Trophoblast cell (in vitro differentiated cells and primary cell): Measurements from ENCODE around the gene RPL22L1.

Source experiments
- DNase-seq, 2 donors: peaks; one replicate each; pipeline ENCODE4 v3.0.0-alpha.2; 2016
- H2AFZ ChIP-seq: 2 replicates; pipeline ENCODE4 v1.6.1; 2013; ENCODE audit warnings: low read length, moderate library complexity, mild to moderate bottlenecking; ENCODE audit not compliant: insufficient read depth, poor library complexity
- H2AK5ac ChIP-seq: 2 replicates; pipeline ENCODE4 v1.6.1; 2013; ENCODE audit warnings: mild to moderate bottlenecking, low read length
- H2BK120ac ChIP-seq: 2 replicates; pipeline ENCODE4 v1.6.1; 2013; ENCODE audit warnings: low read length, mild to moderate bottlenecking, moderate library complexity; ENCODE audit not compliant: insufficient read depth, poor library complexity
- H2BK12ac ChIP-seq: 2 replicates; pipeline ENCODE4 v1.6.1; 2013; ENCODE audit warnings: mild to moderate bottlenecking, low read length, moderate library complexity
- H2BK5ac ChIP-seq: 2 replicates; pipeline ENCODE4 v1.6.1; 2013; ENCODE audit warnings: low read length, low read depth, moderate library complexity, mild to moderate bottlenecking; ENCODE audit not compliant: poor library complexity
- H3K14ac ChIP-seq: 2 replicates; pipeline ENCODE4 v1.6.1; 2013; ENCODE audit warnings: mild to moderate bottlenecking, low read length
- H3K18ac ChIP-seq: 2 replicates; pipeline ENCODE4 v1.6.1; 2013; ENCODE audit warnings: mild to moderate bottlenecking, low read length
- H3K23ac ChIP-seq: 2 replicates; pipeline ENCODE4 v1.6.1; 2013; ENCODE audit warnings: low read length
- H3K27ac ChIP-seq: 2 replicates; pipeline ENCODE4 v1.5.1; 2013; ENCODE audit warnings: low read depth, mild to moderate bottlenecking, inconsistent platforms, low read length, moderate library complexity
- H3K27me3 ChIP-seq: 2 replicates; pipeline ENCODE4 v1.6.1; 2013; ENCODE audit warnings: inconsistent platforms, mild to moderate bottlenecking, low read length, moderate library complexity; ENCODE audit not compliant: insufficient read depth
- H3K36me3 ChIP-seq, 2 experiments: 1 replicate in 1 of 2; 2 replicates in 1 of 2; pipeline ENCODE4 v1.6.1; 2013; ENCODE audit warnings: low read length in 2 of 2, mild to moderate bottlenecking in 2 of 2, moderate library complexity in 1 of 2; ENCODE audit not compliant: insufficient read depth in 2 of 2, control insufficient read depth in 1 of 2
- H3K4ac ChIP-seq: 2 replicates; pipeline ENCODE4 v1.6.1; 2013; ENCODE audit warnings: low read depth, mild to moderate bottlenecking, low read length, moderate library complexity
- H3K4me1 ChIP-seq, 2 experiments: 1 replicate in 1 of 2; 2 replicates in 1 of 2; pipeline ENCODE4 v1.6.1; 2013; ENCODE audit warnings: low read length in 2 of 2, mild to moderate bottlenecking in 2 of 2, moderate library complexity in 1 of 2; ENCODE audit not compliant: insufficient read depth in 2 of 2, control insufficient read depth in 1 of 2
- H3K4me2 ChIP-seq: 2 replicates; pipeline ENCODE4 v1.6.1; 2013; ENCODE audit warnings: inconsistent platforms, mild to moderate bottlenecking, low read length, moderate library complexity
- H3K4me3 ChIP-seq: 2 replicates; pipeline ENCODE4 v1.5.1; 2013; ENCODE audit warnings: mild to moderate bottlenecking, low read depth, low read length, inconsistent platforms
- H3K79me1 ChIP-seq: one replicate; pipeline ENCODE4 v1.6.1; 2013; ENCODE audit warnings: low read length
- H3K79me2 ChIP-seq: 2 replicates; pipeline ENCODE4 v1.6.1; 2013; ENCODE audit warnings: low read length, mild to moderate bottlenecking; ENCODE audit not compliant: control insufficient read depth, insufficient read depth, poor library complexity
- H3K9ac ChIP-seq: 2 replicates; pipeline ENCODE4 v1.6.1; 2013; ENCODE audit warnings: mild to moderate bottlenecking, low read length
- H3K9me3 ChIP-seq: 2 replicates; pipeline ENCODE4 v1.6.1; 2013; ENCODE audit warnings: low read depth, mild to moderate bottlenecking, control low read depth, inconsistent platforms, low read length; ENCODE audit not compliant: insufficient read depth
- H4K12ac ChIP-seq: 2 replicates; pipeline ENCODE4 v1.6.1; 2013; ENCODE audit warnings: low read depth, mild to moderate bottlenecking, low read length, moderate library complexity
- H4K8ac ChIP-seq: 2 replicates; pipeline ENCODE4 v1.6.1; 2013; ENCODE audit warnings: low read depth, mild to moderate bottlenecking, low read length, moderate library complexity
- H4K91ac ChIP-seq: one replicate; pipeline ENCODE4 v1.6.1; 2013; ENCODE audit warnings: low read depth, mild to moderate bottlenecking, low read length, moderate library complexity
- WGBS: extraction: QIAGEN DNeasy Blood & Tissue Kit; methylation state at CpG from one replicate; pipeline ENCODE4 v1.1.7; 2013; ENCODE audit warnings: missing lambda C conversion rate; ENCODE audit not compliant: insufficient read length, insufficient coverage; ENCODE audit errors: extremely low coverage; 5-methylcytosine and 5-hydroxymethylcytosine counted together

RPL22L1 gene

GRCh38 chr3:170815340-170815739 is 54.7 kb downstream of the RPL22L1 start:
- H3K4ac ChIP-seq, result no peak overlapping the region
- no peaks in the 10 kb centered on the region for H3K79me2 ChIP-seq
- H3K23ac ChIP-seq, result no peak overlapping the region
- no peak overlapping the region for H3K4me2 ChIP-seq
- H2BK12ac ChIP-seq, result no peak overlapping the region
- no peak overlapping the region for H3K9ac ChIP-seq
- no peak overlapping the region for H3K27ac ChIP-seq
- no peak overlapping the region for H4K12ac ChIP-seq
- H2AFZ ChIP-seq, result no peak overlapping the region
- no peaks in the 10 kb centered on the region for H3K36me3 ChIP-seq
- H3K18ac ChIP-seq, result no peak overlapping the region
- no CpG with 5 or more reads among the region's 8 CpGs for WGBS
- peak in 1 of 2 donors; percentile 34 for DNase-seq
- H3K79me1 ChIP-seq, result no peaks in the 10 kb centered on the region
- no peaks in the 10 kb centered on the region for H3K4me1 ChIP-seq
- H2BK120ac ChIP-seq, result no peak overlapping the region
- H3K4me3 ChIP-seq, result no peak overlapping the region
- H4K91ac ChIP-seq, result no peak overlapping the region
- no peak overlapping the region for H3K14ac ChIP-seq
- H3K27me3 ChIP-seq, result no peaks in the 10 kb centered on the region
- H2AK5ac ChIP-seq, result no peak overlapping the region
- no peaks in the 10 kb centered on the region for H3K9me3 ChIP-seq
- H2BK5ac ChIP-seq, result no peak overlapping the region
- H4K8ac ChIP-seq, result no peak overlapping the region
